HUES6 (cell line): Measurements from ENCODE around the gene DYNC2H1.

Source experiments
- H3K27ac ChIP-seq: 2 replicates; pipeline ENCODE4 v1.7.0; 2013; ENCODE audit warnings: low read depth, mild to moderate bottlenecking, low read length, inconsistent platforms
- H3K27me3 ChIP-seq: 2 replicates; pipeline ENCODE4 v1.6.1; 2013; ENCODE audit warnings: low read length; ENCODE audit not compliant: control insufficient read depth, insufficient read depth
- H3K36me3 ChIP-seq: 2 replicates; pipeline ENCODE4 v1.6.1; 2013; ENCODE audit warnings: low read length; ENCODE audit not compliant: control insufficient read depth, insufficient read depth
- H3K4me1 ChIP-seq: 2 replicates; pipeline ENCODE4 v1.6.1; 2013; ENCODE audit warnings: low read length; ENCODE audit not compliant: control insufficient read depth, insufficient read depth
- H3K4me3 ChIP-seq: 2 replicates; pipeline ENCODE4 v1.5.1; 2013; ENCODE audit warnings: low read depth, low read length
- H3K9ac ChIP-seq: one replicate; pipeline ENCODE4 v1.6.1; 2013; ENCODE audit warnings: mild to moderate bottlenecking, low read length
- H3K9me3 ChIP-seq: 2 replicates; pipeline ENCODE4 v1.6.1; 2013; ENCODE audit warnings: low read depth, low read length; ENCODE audit not compliant: control insufficient read depth, insufficient read depth

The DYNC2H1 gene

DNA sequence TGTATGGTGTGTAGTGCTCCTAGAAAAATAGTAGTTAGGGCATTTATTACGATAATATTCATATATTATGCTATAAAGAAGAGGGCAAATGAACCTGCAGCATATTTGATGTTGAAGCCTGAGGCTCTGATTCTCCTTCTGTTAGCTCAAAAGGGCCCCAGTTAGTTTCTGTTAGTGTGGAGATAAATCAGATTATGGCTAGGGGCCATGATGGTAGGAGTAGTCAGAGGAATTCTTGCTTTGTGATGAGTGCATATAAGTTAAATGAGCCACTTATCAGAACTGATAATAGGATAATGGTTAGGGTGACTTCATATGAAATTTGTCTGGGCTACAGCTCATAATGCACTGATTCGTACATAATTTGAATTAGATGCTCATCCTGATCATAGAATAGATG lies 298.4 kb downstream of the DYNC2H1 start:
- no peaks in the 10 kb centered on the region for H3K9me3 ChIP-seq
- no peak overlapping the region for H3K4me3 ChIP-seq
- no peak overlapping the region for H3K9ac ChIP-seq
- H3K27me3 ChIP-seq = no peaks in the 10 kb centered on the region
- H3K36me3 ChIP-seq = no peaks in the 10 kb centered on the region
- no peaks in the 10 kb centered on the region for H3K4me1 ChIP-seq
- no peak overlapping the region for H3K27ac ChIP-seq

DNA sequence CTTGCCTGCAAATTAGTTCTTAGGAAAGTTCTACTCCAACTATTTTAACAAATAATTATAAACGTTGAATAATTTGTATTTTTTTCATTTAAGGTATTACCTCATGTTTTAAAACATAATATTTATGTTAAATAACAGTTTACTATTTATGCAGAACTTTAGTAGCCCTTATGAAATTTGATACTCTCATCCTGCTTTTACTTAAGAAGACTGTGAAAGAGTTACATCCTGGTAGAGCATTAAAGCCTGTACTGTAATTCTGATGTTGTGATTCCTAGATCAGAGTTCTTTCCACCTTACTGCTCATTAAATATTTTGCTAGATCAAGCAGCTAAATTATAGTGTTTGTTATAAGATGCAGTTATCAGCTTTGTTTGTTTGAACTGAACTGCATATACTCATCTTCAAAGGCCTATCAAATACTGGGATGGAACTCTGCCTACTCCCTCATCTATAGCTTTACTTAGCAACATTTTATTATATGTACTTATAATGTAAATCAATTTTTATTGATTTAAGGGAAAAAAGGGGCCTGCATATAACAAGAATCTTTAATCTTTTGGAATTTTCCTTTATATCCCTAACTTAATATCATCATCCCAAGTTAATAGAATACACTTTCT lies 304.2 kb downstream of the DYNC2H1 start:
- H3K36me3 ChIP-seq = no peaks in the 10 kb centered on the region
- no peaks in the 10 kb centered on the region for H3K4me1 ChIP-seq
- H3K4me3 ChIP-seq = no peak overlapping the region
- H3K27ac ChIP-seq = no peak overlapping the region
- no peaks in the 10 kb centered on the region for H3K27me3 ChIP-seq
- no peak overlapping the region for H3K9ac ChIP-seq
- no peaks in the 10 kb centered on the region for H3K9me3 ChIP-seq

DNA sequence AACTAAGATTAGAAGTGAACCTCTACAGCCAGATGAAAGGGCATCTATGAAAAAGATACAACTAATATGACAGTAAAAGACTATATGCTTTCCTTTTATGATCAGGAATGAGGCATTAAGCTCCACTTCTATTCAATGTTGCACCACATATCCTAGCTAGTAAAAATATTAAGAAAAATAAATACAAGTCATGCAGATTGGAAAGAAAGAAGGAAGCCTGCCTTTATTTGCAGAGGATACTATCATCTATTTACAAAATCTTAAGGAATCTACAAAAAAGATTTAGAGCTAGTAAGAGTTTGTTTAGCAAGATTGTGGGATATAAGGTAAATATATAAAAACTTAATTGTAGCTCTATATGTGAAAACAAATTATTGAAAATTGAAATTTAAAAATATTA lies 308.8 kb downstream of the DYNC2H1 start:
- Histone ChIP-seq H3K9ac (no peak overlapping the region), H3K4me1 (no peaks in the 10 kb centered on the region), H3K36me3 (no peaks in the 10 kb centered on the region), H3K4me3 (no peak overlapping the region), H3K27ac (no peak overlapping the region), H3K27me3 (no peaks in the 10 kb centered on the region), H3K9me3 (no peaks in the 10 kb centered on the region)

DNA sequence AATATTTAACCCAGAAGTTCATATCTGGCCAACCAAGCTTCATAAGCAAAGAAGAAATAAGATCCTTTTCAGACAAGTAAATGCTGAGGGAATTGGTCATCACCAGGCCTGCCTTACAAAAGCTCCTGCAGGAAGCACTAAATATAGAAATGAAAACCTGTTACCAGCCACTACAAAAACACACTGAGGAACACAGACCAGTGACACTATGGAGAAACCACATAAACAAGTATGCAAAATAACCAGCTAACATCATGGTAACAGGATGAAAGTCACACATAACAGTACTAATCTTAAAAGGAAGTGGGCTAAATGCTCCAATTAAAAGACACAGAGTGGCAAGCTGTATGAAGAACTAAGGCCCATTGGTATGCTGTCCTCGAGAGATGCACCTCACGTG lies 311.4 kb downstream of the DYNC2H1 start:
- no peak overlapping the region for H3K4me3 ChIP-seq
- no peaks in the 10 kb centered on the region for H3K36me3 ChIP-seq
- no peaks in the 10 kb centered on the region for H3K4me1 ChIP-seq
- H3K27me3 ChIP-seq = no peaks in the 10 kb centered on the region
- H3K9me3 ChIP-seq = no peaks in the 10 kb centered on the region
- no peak overlapping the region for H3K9ac ChIP-seq
- no peak overlapping the region for H3K27ac ChIP-seq

DNA sequence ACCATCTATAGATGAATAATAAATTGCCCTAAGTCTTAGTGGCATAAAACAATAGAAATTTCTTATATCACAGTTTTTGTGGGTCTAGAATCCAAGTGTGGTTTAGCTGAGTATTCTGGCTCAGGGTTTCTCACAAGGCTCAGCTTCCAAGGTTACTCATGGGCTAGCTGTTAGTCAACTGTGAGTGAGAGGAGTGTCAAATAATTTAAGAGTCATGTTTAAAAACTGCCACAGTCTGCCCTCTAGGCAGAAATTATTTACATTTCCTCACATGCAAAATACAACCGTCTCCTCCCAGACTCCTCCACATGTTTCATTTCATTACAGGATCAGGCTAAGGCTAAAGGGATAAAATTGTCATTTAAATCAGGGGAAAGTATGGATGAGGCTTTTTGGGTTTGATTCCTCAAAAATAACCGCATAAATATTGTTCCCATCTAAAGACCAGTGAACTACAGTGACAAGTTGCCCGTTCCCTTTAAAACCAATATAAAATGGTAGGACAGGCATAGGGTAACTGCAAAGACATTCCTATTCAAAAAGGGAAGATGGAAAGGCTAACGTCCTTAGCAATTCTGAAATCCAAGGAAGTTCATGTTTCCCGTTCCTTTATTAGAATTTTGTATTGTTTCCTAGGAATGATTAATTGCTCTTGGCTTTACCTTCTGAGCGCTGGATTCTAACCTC lies 324.3 kb downstream of the DYNC2H1 start:
- no peak overlapping the region for H3K27ac ChIP-seq
- H3K4me3 ChIP-seq = no peak overlapping the region
- no peaks in the 10 kb centered on the region for H3K27me3 ChIP-seq
- H3K4me1 ChIP-seq = no peaks in the 10 kb centered on the region
- no peaks in the 10 kb centered on the region for H3K9me3 ChIP-seq
- no peak overlapping the region for H3K9ac ChIP-seq
- H3K36me3 ChIP-seq = no peaks in the 10 kb centered on the region

DNA sequence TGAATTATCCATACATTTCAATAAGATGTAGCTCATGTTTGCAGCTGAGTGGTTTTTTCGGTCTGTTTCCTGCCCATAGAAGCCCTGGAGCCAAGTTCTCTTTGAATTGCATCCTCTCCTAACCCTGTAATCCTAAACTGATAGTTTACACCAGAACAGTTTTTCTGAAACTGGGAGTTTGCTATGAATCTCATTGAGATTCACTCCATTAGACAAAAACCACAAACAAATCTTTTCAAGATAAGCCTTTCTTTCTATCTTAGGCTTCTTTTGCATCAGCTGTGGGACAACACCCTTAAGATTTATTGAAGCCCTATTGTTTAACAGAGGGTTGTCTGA lies 324.8 kb downstream of the DYNC2H1 start:
- H3K27ac ChIP-seq = no peak overlapping the region
- H3K9ac ChIP-seq = no peak overlapping the region

DNA sequence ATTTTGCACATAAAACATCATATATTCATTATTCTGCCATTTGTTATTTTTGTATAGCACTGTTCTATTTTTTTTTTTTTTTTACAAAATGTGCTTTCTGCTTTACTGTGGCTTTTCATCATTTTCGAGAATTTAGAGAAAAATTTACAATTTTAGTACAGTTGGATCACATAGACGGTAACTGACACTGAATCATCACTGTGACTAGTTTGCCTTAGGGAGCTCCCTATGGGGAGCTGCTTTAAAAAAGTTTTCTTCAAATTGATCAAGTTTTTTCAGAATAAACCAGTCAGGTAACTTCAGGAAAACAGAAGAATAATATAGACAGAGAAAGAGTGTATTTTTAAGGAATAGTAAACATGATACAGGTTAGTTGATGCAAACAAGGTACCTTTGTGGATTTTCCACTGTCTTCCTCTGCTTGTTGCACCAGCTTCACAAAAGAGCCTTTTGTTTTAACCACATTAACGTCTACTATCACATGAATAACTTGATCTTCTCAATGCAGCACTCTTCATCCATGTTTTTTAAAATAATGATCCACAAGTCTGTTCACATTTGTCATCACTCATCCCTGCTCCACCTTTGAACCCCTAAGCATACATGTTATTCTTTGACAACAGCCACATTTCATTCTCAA lies 327.0 kb downstream of the DYNC2H1 start:
- Histone ChIP-seq H3K27ac (no peak overlapping the region), H3K9me3 (no peaks in the 10 kb centered on the region), H3K36me3 (no peaks in the 10 kb centered on the region), H3K4me3 (no peak overlapping the region), H3K27me3 (no peaks in the 10 kb centered on the region), H3K9ac (no peak overlapping the region), H3K4me1 (no peaks in the 10 kb centered on the region)

More for the DNA sequence above, 324.8 kb downstream of the DYNC2H1 start:
- no peaks in the 10 kb centered on the region for H3K9me3 ChIP-seq
- no peaks in the 10 kb centered on the region for H3K27me3 ChIP-seq
- no peaks in the 10 kb centered on the region for H3K36me3 ChIP-seq
- H3K4me3 ChIP-seq = no peak overlapping the region
- H3K4me1 ChIP-seq = no peaks in the 10 kb centered on the region

DNA sequence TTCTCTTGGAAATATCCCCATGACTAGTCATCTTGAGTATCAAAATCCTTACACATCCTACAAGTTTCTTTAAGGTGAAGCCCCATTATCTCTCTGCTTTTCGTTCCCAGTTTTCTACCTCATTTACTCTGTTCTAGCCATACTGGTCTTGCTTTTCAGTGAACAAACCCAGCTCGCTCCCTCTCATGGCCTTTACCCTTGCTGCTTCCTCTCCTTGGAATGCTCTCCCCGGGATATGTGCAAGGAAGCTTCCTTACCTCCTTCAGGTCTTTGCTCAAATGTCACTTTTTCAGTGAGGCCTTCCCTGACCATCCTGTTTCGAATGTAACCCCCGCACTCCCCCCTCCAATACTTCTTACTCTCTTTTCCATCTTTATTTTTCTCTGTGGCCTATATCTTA lies 331.8 kb downstream of the DYNC2H1 start:
- Histone ChIP-seq H3K27me3 (no peaks in the 10 kb centered on the region), H3K4me1 (no peaks in the 10 kb centered on the region), H3K36me3 (no peaks in the 10 kb centered on the region), H3K27ac (no peak overlapping the region), H3K9ac (no peak overlapping the region), H3K9me3 (no peaks in the 10 kb centered on the region), H3K4me3 (no peak overlapping the region)

DNA sequence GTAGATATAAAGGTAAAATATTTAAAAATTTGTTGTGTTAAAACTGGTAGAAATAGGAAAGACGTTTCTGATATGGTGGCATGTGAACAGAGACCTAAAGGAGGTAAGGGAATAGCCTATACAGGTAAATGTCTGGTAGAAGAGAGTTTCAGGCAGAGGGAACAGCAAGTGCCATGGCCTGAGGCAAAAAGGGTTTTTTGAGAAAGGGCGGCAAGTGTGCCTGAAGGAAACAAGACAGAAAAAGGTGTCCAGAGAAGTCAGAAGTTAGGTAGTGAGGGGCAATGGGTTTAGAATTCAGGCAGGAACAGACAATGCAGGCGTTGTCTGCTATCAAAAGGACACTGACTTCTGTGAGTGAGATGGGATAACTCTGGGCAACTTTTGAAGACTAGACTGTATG lies 339.7 kb downstream of the DYNC2H1 start:
- Histone ChIP-seq H3K4me3 (no peak overlapping the region), H3K9me3 (no peaks in the 10 kb centered on the region), H3K27ac (no peak overlapping the region), H3K4me1 (no peaks in the 10 kb centered on the region; the same call in 1 of the 2 replicates), H3K36me3 (no peaks in the 10 kb centered on the region), H3K27me3 (no peaks in the 10 kb centered on the region), H3K9ac (no peak overlapping the region)

DNA sequence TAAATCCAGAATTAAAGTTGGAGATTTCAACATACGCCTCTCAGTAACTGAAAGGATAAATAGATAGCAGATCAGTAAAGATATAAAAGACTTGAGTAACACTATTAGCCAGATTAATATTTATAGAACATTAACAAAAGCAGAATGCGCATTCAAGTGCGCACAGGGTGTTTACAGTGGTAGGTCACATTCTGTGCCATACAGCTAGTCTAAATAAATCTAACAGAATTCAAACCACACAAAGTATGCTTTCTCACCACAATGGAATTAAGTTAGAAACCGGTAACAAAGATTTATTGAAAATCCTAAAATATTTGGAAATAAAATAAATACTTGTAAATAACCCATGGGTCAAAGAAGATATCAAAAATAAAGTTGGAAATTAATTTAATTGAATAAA lies 341.0 kb downstream of the DYNC2H1 start:
- Histone ChIP-seq H3K4me1 (no peaks in the 10 kb centered on the region; the same call in 1 of the 2 replicates), H3K27ac (no peak overlapping the region), H3K36me3 (no peaks in the 10 kb centered on the region), H3K27me3 (no peaks in the 10 kb centered on the region), H3K9me3 (no peaks in the 10 kb centered on the region), H3K4me3 (no peak overlapping the region), H3K9ac (no peak overlapping the region)

DNA sequence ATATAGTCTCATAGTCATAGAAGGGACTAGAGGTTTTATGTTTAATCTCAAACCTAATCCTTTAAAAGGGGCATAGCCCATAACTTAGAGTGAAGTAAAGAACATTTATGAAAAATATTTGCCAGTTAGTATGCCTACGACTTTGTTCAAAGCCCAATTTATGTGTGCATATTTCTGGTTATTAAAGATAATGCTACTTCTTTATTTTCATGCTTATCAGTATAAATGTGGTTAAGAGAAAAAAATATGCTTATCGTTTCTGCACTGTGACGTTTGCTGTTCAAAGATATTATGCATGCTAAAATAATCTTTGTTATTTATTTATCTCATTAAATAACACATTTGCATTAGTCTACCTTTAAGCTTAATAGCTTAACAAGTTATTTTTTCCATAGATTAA lies 343.9 kb downstream of the DYNC2H1 start:
- H3K4me3 ChIP-seq = no peak overlapping the region
- H3K27ac ChIP-seq = no peak overlapping the region
- H3K4me1 ChIP-seq = no peaks in the 10 kb centered on the region; the same call in 1 of the 2 replicates
- H3K9me3 ChIP-seq = no peaks in the 10 kb centered on the region
- H3K9ac ChIP-seq = no peak overlapping the region
- no peaks in the 10 kb centered on the region for H3K27me3 ChIP-seq
- H3K36me3 ChIP-seq = no peaks in the 10 kb centered on the region
